Stimulated activated CD4-positive, alpha-beta T cell treated with anti-CD3 and anti-CD28 coated beads, TNF-alpha, amount 100 ng/mL, for 4 hours (primary cell): ENCODE results near the gene TJP1.
"Not testable (repeated sequence)": the region's sequence is repeated elsewhere in the genome, so short reads cannot be mapped to it uniquely, and the experiment has no call there.

ENCODE experiments used
- DNase-seq, 3 experiments: peaks; one replicate each; pipeline ENCODE4 v3.0.0-alpha.2; 2020; ENCODE audit warnings: low read depth in 3 of 3

The TJP1 gene

DNA sequence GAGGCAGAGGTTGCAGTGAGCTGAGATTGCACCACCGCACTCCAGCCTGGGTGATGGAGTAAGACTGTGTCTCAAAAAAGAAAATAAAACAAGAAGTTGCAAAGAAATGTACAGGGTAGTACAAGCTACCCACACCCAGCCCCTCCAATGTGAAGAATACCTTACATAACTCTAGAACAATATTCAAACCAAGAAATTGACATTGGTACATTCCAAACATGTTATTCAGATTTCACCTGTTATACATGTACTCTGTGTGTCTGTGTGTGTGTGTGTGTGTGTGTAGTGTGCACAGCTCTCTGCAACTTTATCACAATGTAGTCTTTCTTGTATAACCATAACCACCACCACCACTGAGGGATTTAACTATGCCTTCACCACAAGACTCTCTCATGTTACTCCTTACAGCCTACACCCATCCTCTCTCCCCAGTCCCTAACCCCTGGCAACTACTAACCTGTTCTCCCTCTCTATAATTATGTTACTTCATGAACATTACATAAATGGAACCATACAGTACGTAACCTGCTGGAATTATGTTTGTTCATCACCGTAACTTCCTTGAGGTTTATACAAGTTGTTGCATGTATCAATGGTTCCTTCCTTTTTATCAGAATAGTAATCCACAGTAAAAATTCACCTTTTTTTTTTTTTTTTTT lies 16.2 kb upstream of the TJP1 start:
- no peak for DNase-seq

DNA sequence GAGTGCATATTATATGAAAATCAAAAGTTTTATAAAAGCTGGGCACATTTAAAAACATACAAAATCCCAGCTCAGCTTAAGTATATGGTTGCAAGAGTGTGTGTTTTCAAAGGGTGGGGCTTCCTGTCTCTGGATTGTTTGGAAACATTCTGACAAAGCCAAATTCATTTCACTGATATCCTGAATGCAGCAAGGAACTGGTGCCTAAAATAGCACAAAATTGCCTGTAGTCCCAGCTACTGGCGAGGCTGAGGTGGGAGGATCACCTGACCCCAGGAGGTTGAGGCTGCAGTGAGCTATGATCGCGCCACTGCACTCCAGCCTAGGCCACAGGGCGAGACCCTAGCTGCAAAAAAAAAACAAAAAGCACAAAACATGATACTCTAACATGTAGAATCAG lies 13.0 kb upstream of the TJP1 start:
- DNase-seq: no peak

DNA sequence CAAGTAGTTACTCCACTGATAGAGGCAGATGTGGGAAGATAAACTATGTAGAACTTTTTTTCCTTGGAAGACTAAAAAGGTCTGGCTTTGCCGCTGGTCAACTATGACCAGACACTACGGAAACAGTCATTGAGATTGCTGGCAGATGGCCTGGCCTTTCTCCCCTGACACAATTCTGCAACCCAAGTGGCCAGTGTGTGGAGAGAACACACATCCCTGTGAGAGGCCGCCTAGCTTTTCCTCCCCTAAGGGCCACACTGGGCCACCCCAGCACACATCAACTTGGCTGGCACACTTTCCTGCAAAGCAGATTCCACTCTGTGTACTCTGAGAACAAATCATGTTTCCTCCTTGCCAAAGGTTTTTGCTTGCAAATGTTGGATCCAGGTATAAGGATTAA lies 10.4 kb upstream of the TJP1 start:
- DNase-seq: no peak

DNA sequence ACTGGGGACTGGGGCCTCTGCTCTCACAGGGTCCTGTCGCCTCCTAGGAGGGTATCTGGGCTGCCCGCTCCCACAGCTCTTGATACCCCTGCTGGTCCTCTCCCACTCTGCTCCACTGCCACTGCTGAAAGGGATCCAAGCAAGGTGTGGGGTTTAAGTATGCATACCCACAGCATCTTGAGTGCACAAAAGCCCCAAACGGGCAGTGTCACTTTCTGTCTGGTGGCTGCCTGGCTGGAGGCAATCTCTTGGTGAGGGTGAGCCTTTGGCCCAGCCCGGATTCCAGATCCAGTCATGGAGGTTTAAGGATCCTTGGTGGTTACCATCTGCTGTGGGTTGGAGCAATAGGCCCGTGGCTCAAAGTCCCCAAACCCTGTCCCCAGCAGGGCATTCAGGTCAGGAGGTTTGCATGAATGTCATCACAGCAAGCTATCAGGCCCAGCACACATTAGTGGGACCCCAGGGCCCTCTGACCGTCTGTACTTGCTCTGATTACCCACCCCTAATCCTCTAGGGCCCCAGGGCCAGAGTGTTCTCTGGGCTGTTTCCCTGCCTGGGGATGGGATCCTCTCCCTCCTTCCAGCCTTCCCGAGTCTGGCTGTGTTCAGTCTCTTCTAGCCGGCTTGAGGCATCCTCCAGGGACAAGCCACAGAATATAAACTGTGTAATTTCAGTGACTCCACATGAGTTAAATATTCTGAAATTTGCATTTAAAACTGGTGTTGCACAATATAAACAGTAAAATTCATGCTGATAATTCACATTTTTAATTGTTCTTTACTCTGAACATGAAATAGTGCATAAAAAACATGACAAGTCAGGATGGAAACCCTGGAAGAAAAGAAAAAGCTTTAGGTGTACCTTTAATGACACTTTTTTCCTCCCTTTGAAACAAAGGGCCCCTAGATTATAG lies 4.9 kb upstream of the TJP1 start:
- DNase-seq: no peak

DNA sequence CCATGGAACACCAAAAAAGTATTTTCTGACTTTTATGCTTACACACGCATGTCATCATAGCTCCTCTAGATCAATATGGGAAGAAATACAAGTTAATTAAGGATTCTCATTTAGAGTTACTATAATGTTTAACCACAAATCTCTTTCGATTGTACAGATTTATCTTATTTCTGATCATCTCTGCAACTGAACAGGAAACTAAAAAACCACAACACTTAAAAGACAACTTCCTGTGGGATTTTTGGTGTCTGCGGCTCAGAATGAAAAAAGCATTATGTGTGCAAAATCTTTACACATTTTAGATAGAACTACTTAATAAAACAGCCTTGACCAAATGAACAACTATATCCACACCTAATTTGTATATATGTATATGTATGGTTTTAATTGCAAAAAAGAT lies 3.0 kb upstream of the TJP1 start:
- DNase-seq: no peak

DNA sequence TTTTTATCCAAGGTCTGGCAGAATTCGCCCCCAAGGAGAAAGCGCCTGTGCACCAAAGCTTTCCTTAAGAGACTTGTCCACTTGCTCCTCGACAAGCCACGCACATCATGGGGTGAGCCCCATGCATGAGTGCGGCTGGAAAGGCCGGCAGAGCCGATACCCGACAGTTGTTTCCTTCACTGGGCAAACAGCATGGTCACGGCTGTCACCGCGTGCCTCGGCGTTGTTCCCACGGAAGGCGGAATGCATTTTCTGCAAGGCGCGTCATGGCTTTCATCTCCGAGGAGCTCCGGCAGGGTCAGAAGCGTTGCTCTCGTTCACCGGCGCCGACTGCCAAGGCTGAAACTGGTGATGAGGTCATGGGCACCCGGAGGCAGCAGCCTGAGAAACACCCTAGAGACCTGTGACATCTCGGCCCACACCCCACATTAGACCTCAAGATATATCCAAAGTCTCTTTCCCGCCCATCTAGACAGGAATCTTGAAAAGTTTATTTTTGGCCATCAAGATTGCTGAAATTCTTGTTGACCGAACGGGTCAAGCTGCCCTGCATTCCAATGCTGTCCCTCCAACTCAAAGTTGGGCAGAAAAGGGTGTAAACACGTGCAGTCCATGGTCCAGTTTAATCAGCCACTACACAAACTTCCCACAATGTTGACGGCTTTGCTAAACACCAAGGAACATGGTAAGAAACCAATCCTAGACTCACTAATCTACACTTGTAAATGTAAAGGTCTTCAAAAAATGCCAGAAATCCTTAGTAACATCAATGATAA lies 604 bp upstream of the TJP1 start:
- DNase-seq: no peak

DNA sequence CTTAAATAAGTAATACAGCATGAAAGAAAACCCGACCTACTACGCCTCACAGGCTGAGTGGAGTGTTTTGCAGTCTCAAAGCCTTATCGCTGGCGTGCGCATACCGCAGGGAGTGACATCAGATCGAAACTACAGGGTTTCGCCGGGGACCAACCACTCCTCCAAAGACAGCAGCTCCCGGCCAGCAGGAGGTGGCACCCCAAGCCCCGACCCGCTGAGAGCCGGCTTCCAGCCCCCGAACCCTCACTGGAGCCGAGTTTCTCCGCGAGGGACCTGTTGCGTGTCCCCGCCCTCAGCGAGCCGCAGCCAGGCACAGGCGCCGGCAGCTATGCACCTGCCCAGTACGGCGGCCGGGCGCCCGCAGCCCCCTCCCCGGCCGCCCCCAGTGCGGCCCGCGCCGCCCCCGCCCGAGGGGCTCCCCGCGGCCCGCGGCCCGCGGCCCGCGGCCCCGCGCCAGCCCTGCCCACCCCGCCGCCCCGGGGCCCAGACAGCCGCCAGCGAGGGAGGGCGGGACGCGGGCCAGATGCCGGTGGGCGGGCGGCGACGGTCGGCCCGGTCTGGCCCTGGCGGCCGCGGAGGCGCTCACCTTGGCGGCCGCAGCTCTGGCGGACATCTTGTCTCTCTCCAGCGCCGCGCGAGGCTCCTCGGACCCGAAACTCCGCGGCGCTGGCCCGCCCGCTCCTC lies 710 bp downstream of the TJP1 start:
- no peak for DNase-seq

DNA sequence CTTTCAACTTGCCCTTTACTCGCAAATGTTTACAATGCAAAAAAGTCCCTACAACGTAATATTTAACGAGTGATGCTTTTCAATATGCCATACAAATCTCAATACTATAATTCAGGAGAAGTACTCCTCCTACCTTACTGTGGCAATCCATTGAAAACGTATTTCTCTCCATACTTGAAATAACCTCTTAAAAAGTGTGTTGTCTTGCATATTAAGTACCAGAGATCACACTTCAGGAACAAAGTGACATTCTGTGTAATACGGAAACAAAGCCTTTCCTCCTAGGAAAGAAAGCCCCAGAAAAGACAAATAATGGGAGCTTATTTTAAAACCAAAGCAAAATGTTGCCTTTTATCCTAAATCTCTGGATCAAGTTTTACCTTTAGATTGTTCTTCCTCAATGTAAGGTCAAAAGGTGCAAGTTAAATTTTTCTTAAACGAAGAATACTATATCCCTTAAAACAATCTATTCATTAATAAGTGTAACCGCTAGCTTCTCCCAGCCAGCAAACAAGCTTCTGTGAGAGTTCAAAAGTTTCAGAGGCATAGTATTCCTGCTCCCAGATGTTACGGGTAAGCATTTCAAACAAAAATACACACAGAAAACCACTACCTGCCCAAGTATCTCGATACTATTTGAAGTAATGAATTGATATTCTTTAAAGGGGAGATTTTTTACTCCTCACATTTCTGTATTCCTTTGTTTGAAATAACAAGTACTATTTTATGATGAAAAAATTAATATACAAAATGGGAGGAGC lies 1.7 kb downstream of the TJP1 start:
- no peak for DNase-seq

DNA sequence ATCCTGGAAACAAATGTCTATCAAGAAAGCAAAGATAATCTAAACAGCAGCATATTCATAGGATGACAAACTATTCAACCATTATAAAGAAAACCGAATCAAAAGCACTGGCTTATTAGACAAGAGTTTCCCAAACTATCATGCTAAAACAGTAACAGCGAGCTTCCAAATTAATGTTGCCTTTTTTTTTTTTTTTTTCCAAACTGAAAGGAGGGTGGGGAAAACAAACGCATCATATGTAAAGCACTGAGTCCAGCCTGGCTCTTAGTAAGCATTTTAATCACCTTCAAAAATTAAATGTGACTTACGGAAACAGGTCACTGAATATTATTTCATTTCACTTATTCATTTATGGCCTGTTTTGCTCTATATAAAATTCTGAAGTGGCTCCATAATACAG lies 2.3 kb downstream of the TJP1 start:
- DNase-seq: no peak

DNA sequence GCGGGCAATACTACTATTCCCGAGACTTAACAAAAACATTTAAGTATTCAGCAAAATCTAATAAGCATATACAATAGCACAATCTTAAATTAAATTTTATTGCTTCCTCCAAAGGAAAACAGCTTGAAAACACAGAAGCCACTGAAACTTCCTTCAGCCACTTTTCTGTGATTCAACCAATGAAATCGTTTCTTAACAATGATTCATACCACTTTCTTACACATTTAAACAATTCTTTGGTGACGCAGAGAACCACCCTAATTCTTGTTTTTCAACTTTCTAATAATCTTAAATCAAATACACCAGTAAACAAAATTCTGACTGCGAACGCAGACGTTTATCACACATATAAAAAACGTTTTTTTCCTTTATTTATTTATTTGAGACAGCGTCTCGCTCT lies 4.1 kb downstream of the TJP1 start:
- DNase-seq: no peak

DNA sequence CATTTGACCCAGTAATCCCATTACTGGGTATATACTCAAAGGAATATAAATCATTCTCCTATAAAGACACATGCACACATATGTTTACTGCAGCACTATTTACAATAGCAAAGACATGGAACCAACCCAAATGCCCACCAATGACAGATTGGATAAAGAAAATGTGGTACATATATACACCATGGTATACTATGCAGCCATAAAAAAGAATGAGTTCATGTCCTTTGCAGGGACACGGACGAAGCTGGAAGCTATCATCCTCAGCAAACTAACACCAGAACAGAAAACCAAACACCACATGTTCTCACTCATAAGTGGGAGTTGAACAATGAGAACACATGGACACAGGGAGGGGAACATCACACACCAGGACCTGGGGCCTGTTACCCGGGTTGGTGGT lies 4.8 kb downstream of the TJP1 start:
- not testable (repeated sequence) for DNase-seq

DNA sequence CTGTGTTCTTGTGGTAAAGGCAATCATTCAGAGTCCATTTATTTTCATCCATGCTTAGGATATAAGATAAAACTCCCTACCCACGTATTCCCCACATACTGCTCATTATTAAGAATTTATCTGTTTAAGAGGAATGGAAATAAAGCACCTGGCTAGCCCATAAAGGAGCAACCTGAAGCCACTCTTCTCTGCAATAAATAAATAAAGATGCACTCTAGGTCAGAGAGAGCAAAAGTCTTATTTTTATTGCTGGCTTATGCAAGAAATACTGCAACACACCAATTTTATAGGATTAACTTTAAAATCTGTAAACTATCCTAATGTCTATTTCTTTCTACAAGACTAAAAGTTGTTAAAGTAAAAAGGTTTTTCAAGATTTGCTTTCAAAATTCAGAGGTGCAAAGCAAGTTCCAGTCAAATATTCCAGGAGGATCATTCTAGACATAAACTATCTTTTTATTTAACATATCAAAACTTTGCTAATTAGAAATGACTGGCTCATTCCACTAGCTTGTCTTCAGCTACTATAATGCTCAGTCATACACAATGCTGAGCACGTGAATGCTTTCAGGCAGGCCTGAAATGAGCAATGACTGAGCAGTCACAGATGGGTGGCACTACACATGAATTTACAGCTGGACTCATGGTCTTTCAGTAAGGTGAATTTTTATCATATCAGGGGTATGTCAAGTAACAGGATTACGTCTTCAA lies 7.1 kb downstream of the TJP1 start:
- DNase-seq: no peak

DNA sequence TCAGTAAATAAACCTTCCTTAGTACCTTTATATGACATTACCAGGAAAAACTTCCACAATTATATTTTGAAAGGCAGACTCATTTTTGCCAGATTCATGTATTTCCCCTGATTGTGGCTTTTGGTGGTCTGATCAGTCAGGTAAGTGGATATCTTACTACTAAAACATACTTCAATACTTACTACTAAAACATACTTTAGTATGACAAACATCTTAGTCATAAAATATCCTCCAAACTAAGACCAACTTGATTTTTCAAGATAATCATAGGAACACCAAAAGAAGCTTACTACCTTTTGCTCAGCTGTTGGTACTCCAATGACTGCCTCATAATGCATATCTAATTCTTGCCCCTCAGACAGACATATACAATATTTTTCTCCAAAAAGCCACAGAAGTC lies 9.3 kb downstream of the TJP1 start:
- no peak for DNase-seq

DNA sequence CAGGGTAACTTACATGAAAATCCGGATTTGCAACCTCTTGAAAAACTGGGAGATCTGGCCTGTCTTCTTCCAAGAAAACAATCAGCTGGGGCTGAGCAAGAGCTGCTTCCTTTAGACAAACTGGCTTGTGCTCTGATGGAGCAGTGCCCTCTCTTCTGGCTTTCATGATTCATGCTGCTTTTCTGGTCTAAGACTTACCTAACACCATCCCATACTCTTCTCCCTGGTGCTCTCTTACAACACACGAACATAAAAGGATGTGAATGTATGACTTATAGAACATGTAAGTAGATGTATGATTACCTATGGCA lies 9.9 kb downstream of the TJP1 start:
- DNase-seq: no peak

DNA sequence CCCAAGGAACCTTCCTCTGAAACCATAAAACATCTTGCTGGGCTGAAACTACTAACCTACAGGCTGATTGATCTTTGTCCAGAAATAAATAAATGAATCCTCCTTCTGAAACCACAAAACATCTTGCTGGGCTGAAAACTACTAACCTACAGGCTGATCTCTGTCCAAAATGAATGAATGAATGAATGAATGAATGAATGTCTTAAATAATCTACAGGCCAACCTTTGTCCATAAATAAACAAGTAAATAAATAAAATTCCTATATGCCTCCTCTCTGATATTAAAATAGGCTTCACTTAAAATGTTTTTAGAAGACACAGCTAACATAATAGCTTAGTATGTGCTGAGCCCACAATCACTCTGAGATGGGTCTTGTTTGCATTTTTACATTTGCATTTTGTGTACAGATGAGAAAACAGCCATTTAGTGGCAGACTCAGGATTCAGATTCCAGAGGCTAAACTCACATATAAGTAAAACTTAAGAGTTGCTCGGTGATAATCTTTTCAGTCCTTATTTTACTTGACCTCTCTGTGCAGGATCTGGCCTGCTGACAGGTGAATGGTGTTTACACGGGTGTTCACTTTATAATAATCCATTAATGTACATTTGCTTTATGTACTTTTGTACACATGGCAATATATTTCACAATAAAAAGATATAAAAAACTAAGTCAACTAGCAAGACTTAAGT lies 10.4 kb downstream of the TJP1 start:
- no peak for DNase-seq

DNA sequence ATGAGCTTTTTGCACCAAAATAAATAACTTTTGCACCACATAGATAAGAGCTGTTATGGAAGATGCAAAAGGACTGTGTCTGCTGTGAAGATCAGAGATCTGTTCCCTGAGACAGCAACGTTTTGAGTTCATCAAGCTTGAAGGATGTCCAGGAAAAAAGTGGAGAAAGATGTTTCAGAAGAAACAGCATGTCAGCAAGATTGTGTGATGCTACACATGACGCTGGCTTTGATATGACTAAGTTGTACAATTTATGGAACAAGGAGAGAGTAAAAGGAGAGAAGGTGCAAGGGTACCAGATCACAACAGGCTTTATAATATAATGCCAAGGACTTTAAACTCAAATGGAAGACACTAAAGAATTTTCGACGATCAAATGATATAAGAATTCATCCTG lies 16.6 kb downstream of the TJP1 start:
- DNase-seq: no peak

DNA sequence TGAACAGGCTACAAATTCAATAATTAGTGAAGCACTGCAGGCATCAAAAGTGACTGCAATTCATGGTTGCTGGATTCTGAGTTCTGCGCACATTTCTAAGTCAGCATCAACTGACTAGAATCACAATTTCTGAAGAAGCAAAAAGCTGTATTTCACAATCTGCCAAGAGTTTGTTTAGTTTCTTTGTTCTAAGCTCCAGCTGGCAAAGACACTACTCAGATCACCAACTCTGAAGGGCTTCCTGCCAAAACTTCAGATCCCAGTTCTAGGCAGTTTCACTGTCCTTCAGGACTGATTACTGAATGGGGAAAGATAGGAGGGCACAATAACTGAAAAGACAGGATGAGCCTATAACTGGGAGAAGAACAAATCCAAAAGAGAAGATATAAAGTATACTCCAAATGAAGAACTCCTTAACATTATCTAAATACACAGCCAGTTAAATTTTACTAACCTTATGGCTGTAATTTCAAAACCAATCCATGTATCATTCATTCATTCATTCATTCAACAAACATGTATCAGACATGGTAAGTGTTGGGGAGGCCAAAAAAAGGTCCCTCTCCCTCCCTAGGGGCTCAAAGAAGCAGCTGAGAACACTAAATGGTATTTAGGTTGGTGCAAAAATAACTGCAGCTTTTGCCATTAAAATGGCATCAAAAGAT lies 17.1 kb downstream of the TJP1 start:
- no peak for DNase-seq

DNA sequence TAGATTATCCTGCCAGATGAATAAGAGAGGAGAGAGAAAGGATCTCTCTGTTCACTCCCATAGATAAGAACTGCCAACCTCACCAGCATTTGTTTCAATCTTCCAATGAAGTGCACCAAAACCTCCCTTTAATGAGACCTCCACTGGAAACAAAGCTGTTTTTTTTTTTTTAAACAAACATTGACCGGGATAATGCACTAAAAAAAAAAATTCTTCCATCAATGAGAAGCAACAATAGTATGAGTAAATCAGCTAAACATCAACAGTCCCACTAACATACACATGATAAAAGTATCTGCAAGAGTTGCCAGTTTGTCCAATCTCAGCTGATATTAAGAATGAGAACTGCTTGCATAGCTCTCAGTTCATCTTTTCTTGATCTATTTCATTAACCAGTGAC lies 19.9 kb downstream of the TJP1 start:
- no peak for DNase-seq

DNA sequence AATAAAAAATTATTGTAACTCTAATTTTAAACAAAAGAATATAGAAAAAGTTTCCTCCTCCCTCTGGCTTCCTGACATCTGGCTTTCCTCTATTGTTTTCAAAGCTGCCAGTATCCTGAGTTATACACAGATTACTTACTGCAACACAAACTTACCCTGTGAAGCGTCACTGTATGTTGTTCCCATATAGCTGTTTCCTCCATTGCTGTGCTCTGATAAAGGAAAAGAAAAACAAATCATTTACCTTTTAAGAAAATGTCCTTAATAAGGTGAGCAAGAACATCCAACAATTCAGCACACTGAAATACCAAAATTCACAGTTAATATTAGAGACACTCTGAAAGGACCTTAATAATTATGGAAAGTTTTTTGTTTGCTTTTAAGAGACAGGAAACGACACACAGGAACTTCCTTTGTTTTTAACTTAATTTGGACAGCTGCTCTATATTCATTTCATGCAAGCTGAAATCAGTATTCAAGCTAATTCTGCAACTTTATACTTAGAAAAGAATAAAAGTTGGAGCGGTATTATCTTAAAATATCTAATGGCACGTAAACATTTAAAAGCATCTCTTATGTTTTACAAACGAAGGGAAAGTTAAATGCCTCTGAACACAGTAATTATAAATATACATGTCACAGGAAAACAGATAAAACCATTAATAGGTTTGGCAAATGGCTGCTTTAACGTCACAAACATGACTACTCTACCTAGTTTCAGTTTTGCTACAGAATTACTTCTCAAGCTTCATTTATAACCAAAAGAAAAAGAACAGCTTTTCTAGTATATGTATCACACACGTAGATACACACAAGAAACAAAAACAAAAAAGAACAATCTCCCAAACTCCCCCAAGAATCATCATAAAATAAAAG lies 21.5 kb downstream of the TJP1 start:
- no peak for DNase-seq
